Measurements from ENCODE around the gene REXO1. TPM values are rescaled to one million over a fixed set of nuclear protein-coding genes. Genes with fewer than 3 reads are reported as not detected.
A peak's percentile ranks its signal among the peaks of the same experiment; 100 is the strongest.

The REXO1 gene
- total RNA-seq, 1 donor from 2014 or later = 37.9 TPM

DNA sequence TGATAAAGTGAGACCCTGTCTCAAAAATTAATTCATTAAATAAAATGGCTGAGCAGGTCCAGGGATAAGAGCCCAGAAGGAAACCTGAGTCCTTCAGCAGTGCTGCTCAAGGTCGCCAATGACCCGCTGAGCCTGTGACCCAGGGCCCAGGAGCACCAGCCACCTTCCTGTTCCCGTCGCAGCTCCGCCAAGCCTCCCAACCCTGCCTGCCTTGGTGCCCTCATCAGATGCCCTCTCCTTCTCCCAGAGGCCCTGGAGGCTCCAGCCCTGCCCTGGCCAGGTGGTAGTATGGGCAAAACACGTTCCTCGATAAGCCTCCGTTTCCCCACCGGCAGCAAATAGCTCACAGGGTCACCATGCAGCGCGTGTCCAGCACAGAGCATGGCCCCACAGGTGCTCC lies 2.6 kb downstream of the REXO1 start:
- H3K9me3 Mint-ChIP-seq = no peaks in the 10 kb centered on the region
- no peak overlapping the region for H3K4me3 Mint-ChIP-seq
- peaks cover 23% of the 10 kb centered on the region for H3K4me1 Mint-ChIP-seq (ENCODE audit: unreplicated experiment)
- DNase-seq (ENCODE audit: extremely low spot score, unreplicated experiment) = no peak
- H3K36me3 Mint-ChIP-seq = no peaks in the 10 kb centered on the region
- H3K27me3 Mint-ChIP-seq = no peaks in the 10 kb centered on the region
- H3K27ac Mint-ChIP-seq = peak overlapping the region; percentile 88
- TF ChIP-seq CTCF (conservative IDR thresholded peaks at IDR 0.05) = no peak

DNA sequence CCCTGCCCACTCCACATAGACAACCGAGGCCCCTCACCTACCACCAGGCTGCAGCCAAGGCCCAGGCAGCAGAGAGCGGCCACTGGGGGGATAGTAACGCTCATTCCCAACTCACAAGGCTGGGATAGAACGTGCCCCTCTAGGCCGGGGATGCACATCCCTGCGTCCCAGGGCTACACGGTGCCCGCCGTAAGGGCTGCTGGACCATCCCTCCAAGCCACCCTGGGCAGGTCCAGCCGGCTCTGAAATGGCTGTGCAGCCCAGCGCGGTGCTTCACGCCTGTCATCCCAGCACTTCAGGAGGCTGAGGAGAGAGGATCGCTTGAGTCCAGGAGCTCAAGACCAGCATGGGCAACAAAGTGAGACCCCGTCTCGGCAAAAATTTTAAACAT lies 3.2 kb downstream of the REXO1 start:
- Mint-ChIP-seq H3K27ac (no peak overlapping the region), H3K36me3 (no peaks in the 10 kb centered on the region), H3K4me3 (peak overlapping the region; percentile 45), H3K4me1 (ENCODE audit: unreplicated experiment) (peaks cover 23% of the 10 kb centered on the region), H3K27me3 (no peaks in the 10 kb centered on the region), H3K9me3 (no peaks in the 10 kb centered on the region)
- TF ChIP-seq CTCF (conservative IDR thresholded peaks at IDR 0.05) = no peak
- no peak for DNase-seq (ENCODE audit: extremely low spot score, unreplicated experiment)

DNA sequence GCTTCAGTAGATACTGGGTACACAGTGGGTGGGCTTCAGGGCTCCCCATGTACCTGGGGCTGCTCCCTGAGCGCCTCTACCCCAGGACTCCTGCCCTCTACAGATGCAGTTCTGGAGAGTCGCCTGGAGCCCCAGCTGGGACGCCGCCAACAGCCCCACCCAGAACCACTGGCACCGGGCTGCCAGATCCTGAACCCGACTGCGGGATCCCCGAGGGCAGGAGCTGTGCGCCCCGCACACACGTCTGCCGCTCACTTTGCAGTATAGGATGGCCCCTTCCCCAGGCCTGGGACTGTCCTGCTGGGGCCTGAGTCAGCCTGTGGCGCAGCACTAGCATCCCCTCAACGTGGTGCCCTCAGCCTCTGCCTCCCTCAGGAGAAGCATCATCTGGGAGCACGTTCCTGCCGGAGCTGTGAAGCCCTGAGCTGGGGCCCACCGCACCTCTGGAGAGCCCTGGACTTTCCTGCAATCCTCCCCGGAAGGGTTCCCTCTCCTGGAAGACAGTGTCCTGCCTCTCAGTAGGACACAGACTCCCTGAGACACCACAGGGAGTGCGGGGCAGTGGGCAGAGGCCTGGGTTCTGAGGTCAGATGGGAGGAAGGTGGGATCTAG lies 3.7 kb downstream of the REXO1 start:
- Mint-ChIP-seq H3K27ac (no peak overlapping the region), H3K27me3 (no peaks in the 10 kb centered on the region), H3K9me3 (no peaks in the 10 kb centered on the region), H3K4me3 (peak overlapping the region; percentile 45), H3K4me1 (ENCODE audit: unreplicated experiment) (peaks cover 23% of the 10 kb centered on the region), H3K36me3 (no peaks in the 10 kb centered on the region)
- no peak for DNase-seq (ENCODE audit: extremely low spot score, unreplicated experiment)
- no peak for TF ChIP-seq CTCF (conservative IDR thresholded peaks at IDR 0.05)

DNA sequence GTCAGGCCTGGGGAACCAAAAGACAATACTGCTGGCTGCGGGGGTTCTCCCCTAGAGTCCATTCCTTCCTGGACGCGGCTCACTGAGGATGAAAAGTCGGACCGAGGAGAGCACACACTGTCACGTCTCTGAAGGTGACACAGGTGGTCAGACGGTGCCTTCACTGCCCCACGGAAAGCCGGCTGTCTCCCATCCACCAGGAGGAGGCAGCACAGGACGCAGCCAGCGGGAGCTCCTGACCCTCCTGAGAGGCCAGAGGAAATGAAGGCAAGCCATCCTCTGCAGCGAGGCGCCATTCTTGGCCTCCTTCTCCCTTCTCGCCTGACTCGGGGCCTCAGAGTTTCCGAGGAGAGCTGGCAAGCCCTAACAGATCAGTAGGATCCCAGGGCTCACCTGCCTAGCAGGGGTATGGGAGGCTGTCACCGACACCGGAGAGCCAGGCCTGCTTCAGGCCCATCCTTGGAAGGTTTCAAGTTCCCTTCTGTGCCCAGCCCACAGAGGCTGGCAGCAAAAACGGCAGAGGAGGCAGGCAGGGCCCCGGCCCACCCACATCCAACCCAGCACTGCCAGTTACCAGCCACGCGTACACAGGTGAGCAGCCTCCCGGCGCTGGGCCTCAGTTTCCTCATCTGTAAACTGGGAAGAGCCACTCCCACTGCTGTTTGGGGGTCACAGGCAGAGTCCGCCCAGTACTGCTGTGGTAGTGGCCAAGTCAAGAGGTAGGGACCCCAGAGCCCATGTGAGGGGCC lies 4.5 kb downstream of the REXO1 start:
- TF ChIP-seq CTCF (conservative IDR thresholded peaks at IDR 0.05) = peak; percentile 21
- H3K36me3 Mint-ChIP-seq = no peaks in the 10 kb centered on the region
- peaks cover 23% of the 10 kb centered on the region for H3K4me1 Mint-ChIP-seq (ENCODE audit: unreplicated experiment)
- no peak for DNase-seq (ENCODE audit: extremely low spot score, unreplicated experiment)
- H3K9me3 Mint-ChIP-seq = no peaks in the 10 kb centered on the region
- no peak overlapping the region for H3K27ac Mint-ChIP-seq
- no peak overlapping the region for H3K4me3 Mint-ChIP-seq
- H3K27me3 Mint-ChIP-seq = no peaks in the 10 kb centered on the region

- no peak overlapping the region for H3K27ac Mint-ChIP-seq
- no peaks in the 10 kb centered on the region for H3K36me3 Mint-ChIP-seq
- DNase-seq (ENCODE audit: extremely low spot score, unreplicated experiment) = no peak
- no peak overlapping the region for H3K4me3 Mint-ChIP-seq
- peaks cover 23% of the 10 kb centered on the region for H3K4me1 Mint-ChIP-seq (ENCODE audit: unreplicated experiment)
- no peak for TF ChIP-seq CTCF (conservative IDR thresholded peaks at IDR 0.05)
- H3K27me3 Mint-ChIP-seq = no peaks in the 10 kb centered on the region
- no peaks in the 10 kb centered on the region for H3K9me3 Mint-ChIP-seq
Measured at GRCh38 chr19:1843116-1843515, 5.2 kb downstream of the REXO1 start.
